HCT116 (cell line): ENCODE measurements around the gene TASP1.

Source experiments
- CEBPB ChIP-seq: IDR thresholded peaks from 2 replicates; pipeline ENCODE4 v1.6.1; 2012; ENCODE audit warnings: low read depth
- CTCF ChIP-seq, 3 experiments: fragments of 200-600 bp in 1 of 3; sonication (generic) in 1 of 3; IDR thresholded peaks in 2 of 3; conservative IDR thresholded peaks in 1 of 3; 2 replicates each; pipeline ENCODE4 v1.5.1; 2012 to 2017; ENCODE audit warnings: low read depth in 2 of 3, low read length in 2 of 3, antibody characterized with exemption in 1 of 3, borderline replicate concordance in 1 of 3, control low read depth in 1 of 3, mild to moderate bottlenecking in 1 of 3, mixed read lengths in 1 of 3, mixed run types in 1 of 3, moderate library complexity in 1 of 3; ENCODE audit not compliant: insufficient read depth in 1 of 3
- EGR1 ChIP-seq: IDR thresholded peaks from 2 replicates; pipeline ENCODE4 v1.6.1; 2012; ENCODE audit warnings: low read depth
- EZH2 ChIP-seq: fragments of 200-600 bp; sonication (generic); IDR thresholded peaks from 2 replicates; pipeline ENCODE4 v1.6.1; 2017; ENCODE audit warnings: antibody characterized with exemption, mixed run types
- EZH2phosphoT487 ChIP-seq: fragments of 200-600 bp; IDR thresholded peaks from 2 replicates; pipeline ENCODE4 v1.6.1; 2018; ENCODE audit warnings: antibody characterized with exemption, borderline replicate concordance
- MAX ChIP-seq: IDR thresholded peaks from 2 replicates; pipeline ENCODE4 v1.6.1; 2012
- POLR2A ChIP-seq: IDR thresholded peaks from 2 replicates; pipeline ENCODE4 v1.7.0; 2011; ENCODE audit warnings: borderline replicate concordance; ENCODE audit not compliant: insufficient read depth, insufficient read length; ENCODE audit errors: extremely low read depth
- REST ChIP-seq: IDR thresholded peaks from 2 replicates; pipeline ENCODE4 v1.6.1; 2012; ENCODE audit warnings: low read depth
- SIN3A ChIP-seq: IDR thresholded peaks from 2 replicates; pipeline ENCODE4 v1.6.1; 2012; ENCODE audit warnings: low read depth
- SP1 ChIP-seq: IDR thresholded peaks from 2 replicates; pipeline ENCODE4 v1.6.1; 2012; ENCODE audit warnings: low read depth
- TCF7L2 ChIP-seq: IDR thresholded peaks from 2 replicates; pipeline ENCODE4 v1.7.0; 2011; ENCODE audit warnings: borderline replicate concordance, inconsistent platforms; ENCODE audit not compliant: insufficient read depth, insufficient read length; ENCODE audit errors: extremely low read depth
- ZBTB33 ChIP-seq: IDR thresholded peaks from 2 replicates; pipeline ENCODE4 v1.6.1; 2011; ENCODE audit warnings: mild to moderate bottlenecking, low read length, moderate library complexity; ENCODE audit not compliant: insufficient replicate concordance; ENCODE audit errors: extremely low read depth

- TF ChIP-seq EGR1 (no peak), EZH2phosphoT487 (no peak), CTCF (IDR thresholded peaks at IDR 0.05 in 2 of 3, conservative IDR thresholded peaks at IDR 0.05 in 1 of 3; ENCODE audit: borderline replicate concordance in 1 of 3, insufficient read depth in 1 of 3, low read depth in 2 of 3, low read length in 2 of 3) (no peak), SIN3A (no peak), EZH2 (no peak), MAX (no peak), POLR2A (no peak), REST (no peak), CEBPB (no peak), SP1 (no peak), TCF7L2 (no peak), ZBTB33 (no peak)
Measured at GRCh38 chr20:13638162-13638495, 603 bp downstream of the TASP1 start.
